Keratinocyte (primary cell): Measurements from ENCODE around the gene COG5.

Source experiments
- EZH2 ChIP-seq: IDR thresholded peaks from one replicate; pipeline ENCODE4 v1.6.1; 2012; ENCODE audit warnings: inconsistent platforms, mild to moderate bottlenecking, low read length, moderate library complexity
- TF ChIP-seq, protein P1 (sequence below), 3 experiments: IDR thresholded peaks in 1 of 3; conservative IDR thresholded peaks in 1 of 3; optimal IDR thresholded peaks in 1 of 3; 2 replicates in 2 of 3; 3 replicates in 1 of 3; pipeline versions ENCODE3 to v1.5.1; 2011; ENCODE audit warnings: low read length in 3 of 3, mild to moderate bottlenecking in 3 of 3, moderate library complexity in 2 of 3, control low read depth in 1 of 3, inconsistent platforms in 1 of 3; ENCODE audit not compliant: insufficient read depth in 2 of 3; ENCODE audit errors: extremely low read depth in 1 of 3

DNA sequence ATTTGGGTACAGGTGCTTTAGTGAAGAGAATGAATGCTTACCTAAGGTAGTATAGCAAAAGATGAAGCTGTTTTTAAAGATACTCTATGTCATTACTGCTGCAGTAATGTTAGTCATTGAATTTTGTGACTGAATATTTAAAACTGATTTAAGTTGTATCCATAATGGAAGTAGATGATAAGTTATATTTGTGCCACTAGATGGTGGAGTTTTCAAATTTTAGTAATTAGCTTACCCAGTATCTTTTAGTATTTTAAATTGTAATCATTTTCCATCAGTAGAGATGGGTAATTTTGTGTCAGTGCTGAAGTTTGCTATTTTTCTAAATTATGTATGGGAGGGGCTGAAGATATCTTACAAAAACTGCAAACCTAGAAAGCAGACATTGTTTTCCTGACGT, 369.7 kb downstream of the COG5 start:
- TF ChIP-seq, protein P1, sequence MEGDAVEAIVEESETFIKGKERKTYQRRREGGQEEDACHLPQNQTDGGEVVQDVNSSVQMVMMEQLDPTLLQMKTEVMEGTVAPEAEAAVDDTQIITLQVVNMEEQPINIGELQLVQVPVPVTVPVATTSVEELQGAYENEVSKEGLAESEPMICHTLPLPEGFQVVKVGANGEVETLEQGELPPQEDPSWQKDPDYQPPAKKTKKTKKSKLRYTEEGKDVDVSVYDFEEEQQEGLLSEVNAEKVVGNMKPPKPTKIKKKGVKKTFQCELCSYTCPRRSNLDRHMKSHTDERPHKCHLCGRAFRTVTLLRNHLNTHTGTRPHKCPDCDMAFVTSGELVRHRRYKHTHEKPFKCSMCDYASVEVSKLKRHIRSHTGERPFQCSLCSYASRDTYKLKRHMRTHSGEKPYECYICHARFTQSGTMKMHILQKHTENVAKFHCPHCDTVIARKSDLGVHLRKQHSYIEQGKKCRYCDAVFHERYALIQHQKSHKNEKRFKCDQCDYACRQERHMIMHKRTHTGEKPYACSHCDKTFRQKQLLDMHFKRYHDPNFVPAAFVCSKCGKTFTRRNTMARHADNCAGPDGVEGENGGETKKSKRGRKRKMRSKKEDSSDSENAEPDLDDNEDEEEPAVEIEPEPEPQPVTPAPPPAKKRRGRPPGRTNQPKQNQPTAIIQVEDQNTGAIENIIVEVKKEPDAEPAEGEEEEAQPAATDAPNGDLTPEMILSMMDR (optimal IDR thresholded peaks at IDR 0.05 in 1 of 3, IDR thresholded peaks at IDR 0.05 in 1 of 3, conservative IDR thresholded peaks at IDR 0.05 in 1 of 3; ENCODE audit: extremely low read depth in 1 of 3, insufficient read depth in 2 of 3, low read length in 3 of 3) = no peak
- TF ChIP-seq EZH2 = no peak
